SW 1271 (cell line): ENCODE results near the gene C4A.
"Not testable (repeated sequence)": the region's sequence is repeated elsewhere in the genome, so short reads cannot be mapped to it uniquely, and the experiment has no call there.

Experiments used
- DNase-seq, 2 experiments: peaks; one replicate each; lab custom pipeline; 2025; lab: John Stamatoyannopoulos, UW

Gene C4A

DNA sequence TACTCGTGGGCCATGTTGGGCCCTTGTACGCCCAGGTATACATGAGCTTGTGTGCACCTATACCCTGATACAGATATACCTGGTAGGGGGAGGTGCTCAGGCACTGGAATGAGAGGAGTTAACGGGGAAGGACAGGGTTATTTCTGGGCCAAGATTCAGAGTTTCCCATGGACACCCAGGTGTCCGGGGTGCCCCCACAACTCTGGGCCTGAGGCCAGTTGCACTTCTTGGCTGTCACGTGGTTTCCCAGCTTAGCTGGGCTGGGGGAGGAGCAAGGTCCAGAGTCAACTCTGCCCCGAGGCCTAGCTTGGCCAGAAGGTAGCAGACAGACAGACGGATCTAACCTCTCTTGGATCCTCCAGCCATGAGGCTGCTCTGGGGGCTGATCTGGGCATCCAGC lies at the start of gene C4A:
TSS of gene C4A (plus strand) at position 314 of the 400 bp plus-strand sequence. CDS start at position 365, 51 bp downstream.
- not testable (repeated sequence) for DNase-seq

DNA sequence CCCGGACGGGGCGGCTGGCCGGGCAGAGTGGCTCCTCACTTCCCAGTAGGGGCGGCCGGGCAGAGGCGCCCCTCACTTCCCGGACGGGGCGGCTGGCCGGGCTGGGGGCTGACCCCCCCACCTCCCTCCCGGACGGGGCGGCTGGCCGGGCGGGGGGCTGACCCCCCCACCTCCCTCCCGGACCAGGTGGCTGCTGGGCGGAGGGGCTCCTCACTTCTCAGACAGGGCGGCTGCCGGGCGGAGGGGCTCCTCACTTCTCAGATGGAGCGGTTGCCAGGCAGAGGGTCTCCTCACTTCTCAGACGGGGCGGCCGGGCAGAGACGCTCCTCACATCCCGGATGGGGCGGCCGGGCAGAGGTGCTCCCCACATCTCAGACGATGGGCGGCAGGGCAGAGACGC lies 49.7 kb upstream of the C4A start:
- not testable (repeated sequence) for DNase-seq

DNA sequence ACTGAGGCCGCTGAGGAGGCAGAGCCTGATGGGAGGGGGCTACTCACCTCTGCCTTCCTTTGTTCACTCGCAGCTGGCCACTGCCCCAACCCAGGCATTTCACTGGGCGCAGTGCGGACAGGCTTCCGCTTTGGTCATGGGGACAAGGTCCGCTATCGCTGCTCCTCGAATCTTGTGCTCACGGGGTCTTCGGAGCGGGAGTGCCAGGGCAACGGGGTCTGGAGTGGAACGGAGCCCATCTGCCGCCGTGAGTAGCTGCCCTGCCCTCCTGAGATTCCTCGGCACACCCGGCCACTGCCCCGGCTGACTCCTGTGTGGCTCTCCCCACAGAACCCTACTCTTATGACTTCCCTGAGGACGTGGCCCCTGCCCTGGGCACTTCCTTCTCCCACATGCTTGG lies 48.3 kb upstream of the C4A start:
- no peak for DNase-seq

- no peak for DNase-seq
These were observed 46.8 kb upstream of the C4A start for GRCh38 chr6:31935021-31935420.

- DNase-seq: no peak
These were observed 46.0 kb upstream of the C4A start for GRCh38 chr6:31935823-31936222.

- DNase-seq: no peak
These were observed 41.6 kb upstream of the C4A start for GRCh38 chr6:31940256-31940664.

GRCh38 chr6:31943742-31944141 lies 38.1 kb upstream of the C4A start:
- no peak for DNase-seq

- no peak for DNase-seq
These were observed 36.7 kb upstream of the C4A start for GRCh38 chr6:31945154-31945506.

GRCh38 chr6:31945507-31946369 lies 36.1 kb upstream of the C4A start, which contains the start of gene CFB:
TSS of gene CFB (plus strand) at chr6:31946095. CDS start at chr6:31946222, 127 bp downstream.
- DNase-seq: no peak

- DNase-seq: no peak
These were observed 35.4 kb upstream of the C4A start for GRCh38 chr6:31946370-31946885.

DNA sequence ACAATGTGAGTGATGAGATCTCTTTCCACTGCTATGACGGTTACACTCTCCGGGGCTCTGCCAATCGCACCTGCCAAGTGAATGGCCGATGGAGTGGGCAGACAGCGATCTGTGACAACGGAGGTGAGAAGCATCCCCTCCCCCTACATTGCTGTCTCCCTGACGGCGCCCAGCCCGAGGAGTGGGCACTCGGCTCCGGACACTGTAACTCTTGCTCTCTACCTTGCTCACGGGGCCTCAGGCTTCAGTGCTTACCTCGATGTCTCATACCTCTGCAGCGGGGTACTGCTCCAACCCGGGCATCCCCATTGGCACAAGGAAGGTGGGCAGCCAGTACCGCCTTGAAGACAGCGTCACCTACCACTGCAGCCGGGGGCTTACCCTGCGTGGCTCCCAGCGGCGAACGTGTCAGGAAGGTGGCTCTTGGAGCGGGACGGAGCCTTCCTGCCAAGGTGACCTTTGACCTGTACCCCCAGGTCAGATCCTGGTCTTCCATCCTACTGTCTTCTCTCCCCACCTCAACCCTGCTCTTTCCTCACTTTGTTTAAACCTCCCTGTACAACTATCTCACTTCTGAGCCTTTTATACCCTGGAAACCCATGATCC lies 34.7 kb upstream of the C4A start:
- DNase-seq: no peak

- DNase-seq: no peak
These were observed 34.0 kb upstream of the C4A start for GRCh38 chr6:31947864-31948263.

DNA sequence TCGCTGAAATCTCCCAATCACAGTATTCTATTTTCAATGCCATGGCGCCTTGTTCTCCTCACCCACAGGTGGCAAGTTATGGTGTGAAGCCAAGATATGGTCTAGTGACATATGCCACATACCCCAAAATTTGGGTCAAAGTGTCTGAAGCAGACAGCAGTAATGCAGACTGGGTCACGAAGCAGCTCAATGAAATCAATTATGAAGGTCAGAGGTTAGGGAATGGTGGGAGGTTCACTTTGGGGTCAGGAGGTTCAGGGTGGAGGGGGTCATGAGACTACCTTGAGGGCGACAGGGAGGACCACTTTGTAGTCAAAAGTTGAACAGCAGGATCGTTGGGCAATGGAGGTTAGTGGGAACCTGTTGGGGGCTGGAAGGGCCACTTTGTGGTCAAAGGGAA lies 33.6 kb upstream of the C4A start:
- no peak for DNase-seq

DNA sequence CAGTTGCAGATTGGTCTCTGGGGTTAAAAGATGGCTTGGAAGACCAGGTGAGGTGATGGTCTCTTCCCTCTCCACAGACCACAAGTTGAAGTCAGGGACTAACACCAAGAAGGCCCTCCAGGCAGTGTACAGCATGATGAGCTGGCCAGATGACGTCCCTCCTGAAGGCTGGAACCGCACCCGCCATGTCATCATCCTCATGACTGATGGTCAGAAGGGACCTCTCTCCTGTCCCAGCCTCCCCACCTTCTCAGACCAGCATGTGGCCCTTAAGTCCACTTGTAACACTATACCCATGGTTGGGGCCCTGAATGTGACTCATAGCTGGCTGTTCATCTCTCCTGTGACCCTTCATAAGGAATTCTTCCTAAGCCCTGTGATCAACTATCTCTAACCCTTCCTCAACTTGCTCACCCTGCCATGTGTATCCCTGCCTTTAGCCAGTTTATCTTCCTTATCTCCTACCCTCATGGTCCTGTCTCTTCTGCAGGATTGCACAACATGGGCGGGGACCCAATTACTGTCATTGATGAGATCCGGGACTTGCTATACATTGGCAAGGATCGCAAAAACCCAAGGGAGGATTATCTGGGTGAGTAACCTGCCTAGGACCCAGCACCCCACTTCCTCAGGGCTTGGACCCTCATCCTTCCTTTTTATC lies 33.0 kb upstream of the C4A start:
- no peak for DNase-seq

GRCh38 chr6:31949926-31950548 lies 31.8 kb upstream of the C4A start:
- no peak for DNase-seq

DNA sequence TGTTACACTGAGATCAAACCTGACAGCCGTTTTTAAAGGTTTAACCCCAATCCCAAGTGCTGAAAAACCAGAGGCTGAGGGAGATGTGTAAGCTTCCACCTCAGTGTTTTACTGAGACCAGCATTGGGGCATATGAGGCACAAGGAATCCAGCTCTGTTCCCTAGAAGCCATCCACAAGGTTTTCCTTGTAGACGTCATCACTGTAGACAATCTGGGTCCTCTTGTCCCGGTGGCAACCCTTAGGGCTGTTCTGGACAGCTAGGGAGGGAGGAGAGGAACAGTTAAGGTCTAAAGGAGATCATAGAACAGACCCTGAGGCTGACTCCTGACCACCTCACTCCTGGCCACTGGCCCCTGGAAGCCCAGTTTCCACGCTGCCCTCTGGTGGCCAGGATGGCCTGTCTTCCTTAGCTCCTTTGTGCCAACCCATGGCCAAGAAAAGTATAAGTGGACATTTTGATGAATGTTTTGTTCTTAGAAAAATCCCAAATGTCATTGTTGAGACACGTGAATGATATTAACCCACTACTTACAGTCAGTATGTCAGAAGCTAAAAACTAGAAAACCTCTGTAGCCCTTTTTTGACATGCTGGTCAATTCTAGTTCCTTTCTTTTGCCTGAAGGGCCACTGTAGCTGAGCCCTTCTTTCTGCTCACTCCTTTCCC lies 29.6 kb upstream of the C4A start:
- DNase-seq: peak; percentile 39 to 66

- no peak for DNase-seq
These were observed 29.0 kb upstream of the C4A start for GRCh38 chr6:31952890-31953289.

- no peak for DNase-seq
These were observed 27.3 kb upstream of the C4A start for GRCh38 chr6:31954511-31954910.

GRCh38 chr6:31956796-31957195 lies 25.1 kb upstream of the C4A start:
- no peak for DNase-seq

DNA sequence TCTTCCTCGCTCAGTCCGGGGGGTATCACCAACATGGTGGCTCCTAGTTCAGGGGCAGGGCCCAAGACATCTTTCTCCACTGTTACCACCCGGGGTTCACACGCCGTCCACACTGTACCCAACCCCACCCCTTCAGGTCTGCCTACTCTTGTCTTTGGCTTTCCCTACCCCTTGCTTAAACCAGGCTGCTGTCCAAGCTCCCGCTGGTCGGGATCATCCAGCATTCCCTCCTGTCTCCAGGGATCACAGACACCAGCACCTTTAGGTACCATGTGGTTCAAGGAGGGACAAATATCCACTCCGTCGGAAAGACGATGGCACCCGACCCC lies 23.5 kb upstream of the C4A start:
- no peak for DNase-seq

- peak; percentile 95 to 98 for DNase-seq
These were observed 22.8 kb upstream of the C4A start, which contains the start of the genes NELFE and SKIC2 for GRCh38 chr6:31958741-31959739. TSS of gene NELFE (minus strand) at chr6:31958971. CDS start at chr6:31958446, 525 bp downstream. TSS of gene SKIC2 (plus strand) at chr6:31959175. CDS start at chr6:31959193, 18 bp downstream.
